ENCODE results near the gene SIPA1L3. TPM values are rescaled to one million over a fixed set of nuclear protein-coding genes. Genes with fewer than 3 reads are reported as not detected.

SIPA1L3 gene
- total RNA-seq, 1 experiment from 2014 or later: 125 TPM

GRCh38 chr19:37902668-37903067, 4.3 kb upstream of the SIPA1L3 start:
- CTCF ChIA-PET: interaction anchor here (0.6 to 2.1 kb wide), 28 partner anchors 9 to 327 kb away, joined by 3 to 9 read pairs (median 4); no protein-coding TSS in a partner anchor
- Mint-ChIP-seq H3K27ac (ENCODE audit: unreplicated experiment) (peak overlapping the region; percentile 37), H3K9me3 (ENCODE audit: unreplicated experiment) (no peaks in the 10 kb centered on the region), H3K4me1 (ENCODE audit: low read depth, unreplicated experiment) (peaks cover 15% of the 10 kb centered on the region), H3K27me3 (ENCODE audit: insufficient read depth, unreplicated experiment) (no peaks in the 10 kb centered on the region), H3K4me3 (ENCODE audit: unreplicated experiment) (no peak overlapping the region), H3K36me3 (ENCODE audit: insufficient read depth, unreplicated experiment) (peaks cover 16% of the 10 kb centered on the region)
- intact Hi-C loops (cut with micrococcal nuclease; ENCODE audit: unreplicated experiment): loop anchor here (1.0 kb wide), 2 partner anchors 41 to 193 kb away; no protein-coding TSS in a partner anchor
- no peaks in the 10 kb centered on the region for H3K9me3 ChIP-seq
- H3K36me3 ChIP-seq (ENCODE audit: control insufficient read depth, insufficient read depth, low read length): no peaks in the 10 kb centered on the region
- peak; percentile 87 to 90 for DNase-seq
- no peak overlapping the region for H3K4me3 ChIP-seq (ENCODE audit: low read depth, low read length)
- BruUV-seq (replicated peaks): no TSS peak
- peaks cover 14% of the 10 kb centered on the region for H3K4me1 ChIP-seq
- peak; percentile 88 to 90 for TF ChIP-seq CTCF (IDR thresholded peaks at IDR 0.05; ENCODE audit: insufficient read depth in 1 of 2, low read depth in 1 of 2, low read length in 1 of 2, severe bottlenecking in 1 of 2, unreplicated experiment in 1 of 2)
- no peaks in the 10 kb centered on the region for H3K27me3 ChIP-seq (replicated peaks; ENCODE audit: control insufficient read depth, insufficient read depth, low read length)
- POLR2A ChIA-PET: interaction anchor here (0.6 to 1.4 kb wide), 2 partner anchors 29 to 123 kb away, joined by 3 to 6 read pairs; partner anchors contain the start of gene ZNF573

GRCh38 chr19:37903096-37903495, 3.9 kb upstream of the SIPA1L3 start:
- no peak for TF ChIP-seq CTCF (IDR thresholded peaks at IDR 0.05; ENCODE audit: insufficient read depth in 1 of 2, low read depth in 1 of 2, low read length in 1 of 2, severe bottlenecking in 1 of 2, unreplicated experiment in 1 of 2)
- intact Hi-C loops (cut with micrococcal nuclease; ENCODE audit: unreplicated experiment): no loop called here
- peak; percentile 41 to 50 for DNase-seq
- ChIA-PET CTCF (interaction anchor here (0.8 to 2.1 kb wide), 20 partner anchors 10 to 326 kb away, joined by 3 to 9 read pairs (median 4); no protein-coding TSS in a partner anchor), POLR2A (interaction anchor here (0.6 to 1.4 kb wide), 2 partner anchors 29 to 124 kb away, joined by 3 to 6 read pairs; partner anchors contain the start of gene ZNF573)
- Mint-ChIP-seq H3K4me3 (ENCODE audit: unreplicated experiment) (no peak overlapping the region), H3K27ac (ENCODE audit: unreplicated experiment) (peak overlapping the region; percentile 37), H3K4me1 (ENCODE audit: low read depth, unreplicated experiment) (peaks cover 16% of the 10 kb centered on the region), H3K27me3 (ENCODE audit: insufficient read depth, unreplicated experiment) (no peaks in the 10 kb centered on the region), H3K36me3 (ENCODE audit: insufficient read depth, unreplicated experiment) (peaks cover 16% of the 10 kb centered on the region), H3K9me3 (ENCODE audit: unreplicated experiment) (no peaks in the 10 kb centered on the region)
- Histone ChIP-seq H3K36me3 (ENCODE audit: control insufficient read depth, insufficient read depth, low read length) (no peaks in the 10 kb centered on the region), H3K4me1 (peaks cover 19% of the 10 kb centered on the region), H3K4me3 (ENCODE audit: low read depth, low read length) (no peak overlapping the region), H3K9me3 (no peaks in the 10 kb centered on the region), H3K27me3 (replicated peaks; ENCODE audit: control insufficient read depth, insufficient read depth, low read length) (no peaks in the 10 kb centered on the region)
- no TSS peak for BruUV-seq (replicated peaks)

- H3K36me3 ChIP-seq (ENCODE audit: control insufficient read depth, insufficient read depth, low read length): no peaks in the 10 kb centered on the region
- Mint-ChIP-seq H3K4me3 (ENCODE audit: unreplicated experiment) (peak within 1 kb of the TSS; percentile 84), H3K4me1 (ENCODE audit: low read depth, unreplicated experiment) (peaks cover 23% of the 10 kb centered on the region), H3K27me3 (ENCODE audit: insufficient read depth, unreplicated experiment) (no peaks in the 10 kb centered on the region), H3K9me3 (ENCODE audit: unreplicated experiment) (no peaks in the 10 kb centered on the region), H3K36me3 (ENCODE audit: insufficient read depth, unreplicated experiment) (peaks cover 21% of the 10 kb centered on the region), H3K27ac (ENCODE audit: unreplicated experiment) (peak within 1 kb of the TSS; percentile 88)
- TSS peak; percentile 92 for BruUV-seq (replicated peaks)
- DNase-seq: peak; percentile 92 to 94
- ChIA-PET CTCF (interaction anchor here (0.5 to 3.1 kb wide), 14 partner anchors 8 to 534 kb away, joined by 3 to 28 read pairs (median 5); partner anchors contain the start of gene ZNF573), POLR2A (interaction anchor here (0.6 to 3.4 kb wide), 21 partner anchors 12 to 1778 kb away, joined by 3 to 102 read pairs (median 5); partner anchors contain the start of genes PSMD8, SPINT2 and ZNF573)
- H3K4me3 ChIP-seq (ENCODE audit: low read depth, low read length): peak within 1 kb of the TSS; percentile 77
- H3K9me3 ChIP-seq: no peaks in the 10 kb centered on the region
- TF ChIP-seq CTCF (IDR thresholded peaks at IDR 0.05; ENCODE audit: insufficient read depth in 1 of 2, low read depth in 1 of 2, low read length in 1 of 2, severe bottlenecking in 1 of 2, unreplicated experiment in 1 of 2): no peak
- intact Hi-C loops (cut with micrococcal nuclease; ENCODE audit: unreplicated experiment): loop anchor here (1.0 to 2.0 kb wide), 4 partner anchors 35 to 431 kb away; no protein-coding TSS in a partner anchor
- no peaks in the 10 kb centered on the region for H3K27me3 ChIP-seq (replicated peaks; ENCODE audit: control insufficient read depth, insufficient read depth, low read length)
- H3K4me1 ChIP-seq: peaks cover 20% of the 10 kb centered on the region
Observed at GRCh38 chr19:37905946-37906868, 801 bp upstream of the SIPA1L3 start, which contains the start of gene WDR87. TSS of gene WDR87 (minus strand) at chr19:37906594. CDS start at chr19:37898239, 8,355 bp downstream.
